Measurements from ENCODE around the gene GLYR1.

- no peak for TF ChIP-seq EZH2 (IDR thresholded peaks at IDR 0.05; ENCODE audit: borderline replicate concordance, control insufficient read depth, low read depth, low read length)
- no peak for TF ChIP-seq POLR2A (IDR thresholded peaks at IDR 0.05; ENCODE audit: low read depth, low read length)
- TF ChIP-seq CEBPZ (IDR thresholded peaks at IDR 0.05; ENCODE audit: low read depth, low read length): no peak
- TF ChIP-seq CTCF (IDR thresholded peaks at IDR 0.05 in 2 of 3, conservative IDR thresholded peaks at IDR 0.05 in 1 of 3; ENCODE audit: control insufficient read depth in 2 of 3, extremely low read depth in 1 of 3, insufficient read depth in 1 of 3, low read depth in 3 of 3, low read length in 3 of 3): no peak
Observed at GRCh38 chr16:4826980-4827379, 20.1 kb downstream of the GLYR1 start.
